K562 (cell line): Measurements from ENCODE around the gene AKT1S1. TPM values are rescaled to one million over a fixed set of nuclear protein-coding genes. Genes with fewer than 3 reads are reported as not detected.

ENCODE experiments used
- ATAC-seq: fragments of 200-7000 bp; cut with Tn5 transposase; 3 replicates; pipeline ENCODE4 v1.9.1; 2020; ENCODE audit warnings: moderate library complexity
- BruUV-seq: library from RNA; stranded (reverse); fragments of 400-500 nt; replicated peaks from 2 replicates; lab custom pipeline; 2021; lab: Mats Ljungman, UMichigan
- CTCF ChIA-PET: fragments of 300-600 bp; formaldehyde crosslinking; extraction: SDS; loops from one replicate; lab custom pipeline; 2021; ENCODE audit warnings: low intra/inter-chr PET ratio; lab: Yijun Ruan, JAX
- POLR2A ChIA-PET: fragments of 300-600, 350-650 bp; sonication (Branson Sonifier 250); formaldehyde crosslinking; extraction: SDS; loops from one replicate; lab custom pipeline; 2021; ENCODE audit warnings: antibody characterized with exemption, inconsistent platforms; lab: Yijun Ruan, JAX
- DNase-seq, 4 experiments: peaks; one replicate each; pipeline versions ENCODE4 v3.0.0 to v3.0.0-alpha.2; 2011 to 2018; ENCODE audit warnings: low spot score in 3 of 4, mixed read lengths in 3 of 4; ENCODE audit errors: extremely low read depth in 1 of 4
- FAIRE-seq: peaks from 2 replicates; lab custom pipeline; 2011; peaks lifted over from hg19 to GRCh38; lab: Jason Lieb, UNC
- H2AFZ ChIP-seq: 2 replicates; pipeline ENCODE4 v1.6.0; 2011; ENCODE audit warnings: low read depth, low read length, control low read depth, inconsistent platforms
- H3K27ac ChIP-seq: fragments of 200-600 bp; 3 replicates; pipeline ENCODE4 v1.8.0; 2011; ENCODE audit warnings: low read depth, mild to moderate bottlenecking, control low read depth, inconsistent platforms, low read length, moderate library complexity, mixed read lengths; ENCODE audit errors: extremely low read depth
- H3K27me3 ChIP-seq, 2 experiments: fragments of 300-600 bp in 1 of 2; 2 replicates in 1 of 2; 3 replicates in 1 of 2; pipeline versions ENCODE4 v1.6.0 to v1.8.0; 2011; ENCODE audit warnings: inconsistent platforms in 2 of 2, low read length in 2 of 2, mild to moderate bottlenecking in 1 of 2, mixed read lengths in 1 of 2, moderate library complexity in 1 of 2; ENCODE audit not compliant: control insufficient read depth in 2 of 2, insufficient read depth in 2 of 2
- H3K36me3 ChIP-seq: fragments of 300-600 bp; 3 replicates; pipeline ENCODE4 v1.8.0; 2011; ENCODE audit warnings: mild to moderate bottlenecking, low read length, inconsistent platforms; ENCODE audit not compliant: control insufficient read depth, insufficient read depth
- H3K4me1 ChIP-seq, 2 experiments: fragments of 200-600 bp in 1 of 2; replicated peaks in 1 of 2; 2 replicates in 1 of 2; 3 replicates in 1 of 2; pipeline versions ENCODE4 v1.5.1 to v1.8.0; 2011; ENCODE audit warnings: inconsistent platforms in 2 of 2, low read length in 2 of 2, mild to moderate bottlenecking in 1 of 2, mixed read lengths in 1 of 2, moderate library complexity in 1 of 2; ENCODE audit not compliant: control insufficient read depth in 2 of 2, insufficient read depth in 2 of 2
- H3K4me2 ChIP-seq: 2 replicates; pipeline ENCODE4 v1.6.1; 2011; ENCODE audit warnings: low read length, control low read depth, inconsistent platforms, mixed read lengths; ENCODE audit not compliant: insufficient read depth
- H3K4me3 ChIP-seq: fragments of 200-600 bp; sonication (generic), shearing (Covaris generic); 2 replicates; pipeline ENCODE4 v1.5.1; 2016; ENCODE audit warnings: control low read depth, inconsistent platforms
- H3K79me2 ChIP-seq: fragments of 200-600 bp; 3 replicates; pipeline ENCODE4 v1.8.0; 2011; ENCODE audit warnings: low read length, inconsistent platforms; ENCODE audit not compliant: control insufficient read depth, insufficient read depth
- H3K9ac ChIP-seq, 2 experiments: 2 replicates each; pipeline versions ENCODE4 v1.6.0 to v1.6.1; 2011; ENCODE audit warnings: low read depth in 2 of 2, low read length in 2 of 2, control low read depth in 1 of 2, inconsistent platforms in 1 of 2, mild to moderate bottlenecking in 1 of 2, mixed read lengths in 1 of 2; ENCODE audit not compliant: insufficient read depth in 1 of 2
- H3K9me1 ChIP-seq: one replicate; pipeline ENCODE4 v1.6.0; 2011; ENCODE audit warnings: inconsistent platforms, mild to moderate bottlenecking, low read length, moderate library complexity; ENCODE audit not compliant: control insufficient read depth, insufficient read depth
- H3K9me3 ChIP-seq: replicated peaks from 2 replicates; pipeline ENCODE4 v1.5.1; 2011; ENCODE audit warnings: low read depth, low read length, inconsistent platforms; ENCODE audit not compliant: control insufficient read depth, insufficient read depth
- H4K20me1 ChIP-seq: replicated peaks from 2 replicates; pipeline ENCODE4 v1.6.1; 2011; ENCODE audit warnings: low read length, inconsistent platforms, mixed read lengths; ENCODE audit not compliant: control insufficient read depth, insufficient read depth
- CEBPG ChIP-seq, 3 experiments: fragments of 200-800 bp in 1 of 3; sonication (Bioruptor generic) in 1 of 3; sonication (generic) in 1 of 3; formaldehyde crosslinking in 1 of 3; IDR thresholded peaks in 2 of 3; conservative IDR thresholded peaks in 1 of 3; 2 replicates each; pipeline versions ENCODE4 v1.6.1 to v1.8.0; 2016 to 2022; ENCODE audit warnings: missing compliant biosample characterization in 2 of 3, missing genetic modification characterization in 2 of 3, mild to moderate bottlenecking in 1 of 3, missing genetic modification reagents in 1 of 3
- MLX ChIP-seq, 2 experiments: fragments of 450-650 bp in 1 of 2; sonication (generic) in 1 of 2; formaldehyde crosslinking; conservative IDR thresholded peaks; 2 replicates each; pipeline versions ENCODE4 v1.4.0 to v1.8.1; 2020 to 2022; ENCODE audit warnings: mild to moderate bottlenecking in 1 of 2, missing genetic modification reagents in 1 of 2
- POLR2B ChIP-seq: fragments of 450-650 bp; IDR thresholded peaks from 2 replicates; pipeline ENCODE4 v1.6.1; 2018; ENCODE audit warnings: low read depth; ENCODE audit not compliant: partially characterized antibody
- POLR2H ChIP-seq: IDR thresholded peaks from 2 replicates; pipeline ENCODE4 v1.6.1; 2016; ENCODE audit warnings: missing genetic modification characterization, low read depth, mild to moderate bottlenecking, control low read depth, missing compliant biosample characterization, moderate library complexity
- SMARCB1 ChIP-seq: IDR thresholded peaks from 2 replicates; pipeline ENCODE4 v1.6.1; 2011; ENCODE audit warnings: improper control_type of control experiment, low read depth; ENCODE audit not compliant: insufficient read length
- WGBS: fragments of 100-300 bp; shearing (Covaris generic); methylation state at CpG from one replicate; pipeline ENCODE4 v1.1.6; 2016; ENCODE audit warnings: low coverage, mixed read lengths; ENCODE audit not compliant: insufficient coverage; ENCODE audit errors: missing lambda C conversion rate; 5-methylcytosine and 5-hydroxymethylcytosine counted together
- in situ Hi-C: fragments of 300-500 bp; cut with MboI; formaldehyde crosslinking; loops from 4 replicates; pipeline ENCODE4 v1.15.0; 2018; ENCODE audit warnings: inconsistent platforms, mixed read lengths
- intact Hi-C: fragments of 100-400 bp; cut with micrococcal nuclease; formaldehyde crosslinking; loops from 2 replicates; pipeline ENCODE4 v1.14.2; 2022
- polyA plus RNA-seq, 8 experiments: library from polyadenylated mRNA; depleted of rRNA in 4 of 8; stranded (reverse) in 5 of 8; unstranded in 3 of 8; fragments of >200 nt; fragmentation: Nextera tagmentation in 2 of 8; fragmentation: Illumina TruSeq in 1 of 8; extraction: Ambion mirVana in 2 of 8; extraction: Trizol in 1 of 8; gene quantifications; 2 replicates each; pipeline versions ENCODE4 v1.2.1 to v1.2.3, GENCODE V29; 2011 to 2014; ENCODE audit warnings: inconsistent platforms in 1 of 8, missing spikeins in 1 of 8
- total RNA-seq, 7 experiments: library from RNA; depleted of rRNA in 6 of 7; stranded (reverse); fragments of >200 nt in 6 of 7; fragmentation: Illumina TruSeq in 2 of 7; extraction: Trizol in 2 of 7; gene quantifications; 2 replicates each; pipeline versions ENCODE4 v1.2.1 to v1.2.3, GENCODE V29; 2011 to 2021; ENCODE audit warnings: low replicate concordance in 1 of 7
- TF ChIP-seq, protein P1 (sequence below): fragments of 250-450 bp; sonication (Bioruptor Pico); IDR thresholded peaks from 2 replicates; pipeline ENCODE4 v1.4.0; 2020; ENCODE audit warnings: mild to moderate bottlenecking, moderate library complexity
- TF ChIP-seq, protein P2 (sequence below), 3 experiments: IDR thresholded peaks in 2 of 3; conservative IDR thresholded peaks in 1 of 3; 2 replicates each; pipeline ENCODE4 v1.5.1; 2011 to 2012; ENCODE audit warnings: low read length in 3 of 3, mild to moderate bottlenecking in 3 of 3, control low read depth in 2 of 3, improper control_type of control experiment in 1 of 3, inconsistent platforms in 1 of 3, low read depth in 1 of 3, mixed read lengths in 1 of 3, moderate library complexity in 1 of 3; ENCODE audit not compliant: insufficient read depth in 2 of 3
- TF ChIP-seq, protein P3 (sequence below): fragments of 250-450 bp; sonication (Bioruptor Pico); IDR thresholded peaks from 2 replicates; pipeline ENCODE4 v1.5.0; 2022; ENCODE audit warnings: mild to moderate bottlenecking
- TF ChIP-seq, protein P4 (sequence below): fragments of 450-650 bp; formaldehyde crosslinking; IDR thresholded peaks from 2 replicates; pipeline ENCODE4 v1.4.0; 2020; ENCODE audit warnings: mild to moderate bottlenecking, moderate library complexity

AKT1S1 gene
- total and polyA plus RNA-seq, 9 of the 15 experiments (the other 6 are each of a cell fraction or from before 2014, with no cell fraction given), result 1.2 to 50.3 (median 17.1) TPM

DNA sequence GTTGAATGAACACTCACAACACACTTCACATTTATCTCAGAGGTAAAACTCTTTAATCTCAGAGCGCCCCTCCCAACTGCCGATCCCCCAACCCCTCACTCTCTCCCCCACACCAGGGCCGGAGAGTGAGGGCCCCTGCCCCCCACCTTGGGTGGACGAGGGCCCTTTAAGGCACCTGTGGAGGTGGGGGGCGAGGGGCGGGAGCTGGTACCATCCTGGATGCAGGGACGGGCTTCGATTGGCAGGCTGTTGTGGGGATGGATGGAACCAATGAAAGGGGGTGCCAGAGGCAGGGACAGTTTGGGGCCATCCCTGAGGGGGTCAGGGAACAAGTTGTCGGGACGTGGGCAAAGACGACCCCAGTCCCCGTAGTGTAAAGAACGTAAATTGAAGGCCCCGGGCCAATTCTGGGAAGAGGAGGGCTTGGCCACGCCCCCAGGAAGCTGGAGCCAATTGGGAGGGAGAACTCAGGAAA is 8.1 kb downstream of the AKT1S1 start:
- BruUV-seq, result no TSS peak
- peak; percentile 3 for ATAC-seq
- peaks cover 8% of the 10 kb centered on the region for H3K9me1 ChIP-seq
- H3K9me3 ChIP-seq, result no peaks in the 10 kb centered on the region
- CTCF ChIA-PET, result no interaction called here
- peak overlapping the region; percentile 71 for H2AFZ ChIP-seq
- peak in 2 of 4 experiments; percentile 25 to 51 for DNase-seq
- H3K79me2 ChIP-seq, result peaks cover 45% of the 10 kb centered on the region
- peaks cover 45% of the 10 kb centered on the region for H3K36me3 ChIP-seq
- peaks cover 43 to 84% of the 10 kb centered on the region in 2 experiments for H3K4me1 ChIP-seq
- in situ Hi-C loops (no loop called here), intact Hi-C loops (loop anchor here (1.0 to 5.0 kb wide), 4 partner anchors 8 to 192 kb away; partner anchors contain the start of genes AKT1S1, AP2A1, ATF5 and NUP62)
- H4K20me1 ChIP-seq, result peaks cover 19% of the 10 kb centered on the region; the same call in 1 of the 2 replicates
- WGBS, result 7% methylated on average over 14 of the region's 15 CpGs
- H3K27me3 ChIP-seq, result no peaks in the 10 kb centered on the region
- H3K27ac ChIP-seq, result peak overlapping the region; percentile 63; the same call in 2 of the 3 replicates
- peak overlapping the region; percentile 83 for H3K4me2 ChIP-seq
- peak overlapping the region; percentile 43 for H3K4me3 ChIP-seq
- peak; percentile 32 for FAIRE-seq
- H3K9ac ChIP-seq, result peak overlapping the region; percentile 24 to 39; a peak in 2 of 4 replicates
- POLR2A ChIA-PET, result interaction anchor here (0.5 to 1.9 kb wide), 16 partner anchors 9 to 477 kb away, joined by 3 to 13 read pairs (median 3); partner anchors contain the start of genes ATF5, NUP62, PTOV1 and RPS11
- no peak; the same call in 1 of the 2 replicates for TF ChIP-seq POLR2H (tag)
- TF ChIP-seq SMARCB1, result no peak
- TF ChIP-seq, protein P1, sequence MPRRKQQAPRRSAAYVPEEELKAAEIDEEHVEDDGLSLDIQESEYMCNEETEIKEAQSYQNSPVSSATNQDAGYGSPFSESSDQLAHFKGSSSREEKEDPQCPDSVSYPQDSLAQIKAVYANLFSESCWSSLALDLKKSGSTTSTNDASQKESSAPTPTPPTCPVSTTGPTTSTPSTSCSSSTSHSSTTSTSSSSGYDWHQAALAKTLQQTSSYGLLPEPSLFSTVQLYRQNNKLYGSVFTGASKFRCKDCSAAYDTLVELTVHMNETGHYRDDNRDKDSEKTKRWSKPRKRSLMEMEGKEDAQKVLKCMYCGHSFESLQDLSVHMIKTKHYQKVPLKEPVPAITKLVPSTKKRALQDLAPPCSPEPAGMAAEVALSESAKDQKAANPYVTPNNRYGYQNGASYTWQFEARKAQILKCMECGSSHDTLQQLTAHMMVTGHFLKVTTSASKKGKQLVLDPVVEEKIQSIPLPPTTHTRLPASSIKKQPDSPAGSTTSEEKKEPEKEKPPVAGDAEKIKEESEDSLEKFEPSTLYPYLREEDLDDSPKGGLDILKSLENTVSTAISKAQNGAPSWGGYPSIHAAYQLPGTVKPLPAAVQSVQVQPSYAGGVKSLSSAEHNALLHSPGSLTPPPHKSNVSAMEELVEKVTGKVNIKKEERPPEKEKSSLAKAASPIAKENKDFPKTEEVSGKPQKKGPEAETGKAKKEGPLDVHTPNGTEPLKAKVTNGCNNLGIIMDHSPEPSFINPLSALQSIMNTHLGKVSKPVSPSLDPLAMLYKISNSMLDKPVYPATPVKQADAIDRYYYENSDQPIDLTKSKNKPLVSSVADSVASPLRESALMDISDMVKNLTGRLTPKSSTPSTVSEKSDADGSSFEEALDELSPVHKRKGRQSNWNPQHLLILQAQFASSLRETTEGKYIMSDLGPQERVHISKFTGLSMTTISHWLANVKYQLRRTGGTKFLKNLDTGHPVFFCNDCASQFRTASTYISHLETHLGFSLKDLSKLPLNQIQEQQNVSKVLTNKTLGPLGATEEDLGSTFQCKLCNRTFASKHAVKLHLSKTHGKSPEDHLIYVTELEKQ (CRISPR knock-in tag), result no peak
- TF ChIP-seq, protein P2, sequence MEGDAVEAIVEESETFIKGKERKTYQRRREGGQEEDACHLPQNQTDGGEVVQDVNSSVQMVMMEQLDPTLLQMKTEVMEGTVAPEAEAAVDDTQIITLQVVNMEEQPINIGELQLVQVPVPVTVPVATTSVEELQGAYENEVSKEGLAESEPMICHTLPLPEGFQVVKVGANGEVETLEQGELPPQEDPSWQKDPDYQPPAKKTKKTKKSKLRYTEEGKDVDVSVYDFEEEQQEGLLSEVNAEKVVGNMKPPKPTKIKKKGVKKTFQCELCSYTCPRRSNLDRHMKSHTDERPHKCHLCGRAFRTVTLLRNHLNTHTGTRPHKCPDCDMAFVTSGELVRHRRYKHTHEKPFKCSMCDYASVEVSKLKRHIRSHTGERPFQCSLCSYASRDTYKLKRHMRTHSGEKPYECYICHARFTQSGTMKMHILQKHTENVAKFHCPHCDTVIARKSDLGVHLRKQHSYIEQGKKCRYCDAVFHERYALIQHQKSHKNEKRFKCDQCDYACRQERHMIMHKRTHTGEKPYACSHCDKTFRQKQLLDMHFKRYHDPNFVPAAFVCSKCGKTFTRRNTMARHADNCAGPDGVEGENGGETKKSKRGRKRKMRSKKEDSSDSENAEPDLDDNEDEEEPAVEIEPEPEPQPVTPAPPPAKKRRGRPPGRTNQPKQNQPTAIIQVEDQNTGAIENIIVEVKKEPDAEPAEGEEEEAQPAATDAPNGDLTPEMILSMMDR (IDR thresholded peaks at IDR 0.05 in 2 of 3, conservative IDR thresholded peaks at IDR 0.05 in 1 of 3; ENCODE audit: insufficient read depth in 2 of 3, low read depth in 1 of 3, low read length in 3 of 3), result no peak
- TF ChIP-seq CEBPG (CRISPR knock-in tag; IDR thresholded peaks at IDR 0.05), result no peak
- TF ChIP-seq CEBPG (tag; conservative IDR thresholded peaks at IDR 0.05 in 1 of 2, IDR thresholded peaks at IDR 0.05 in 1 of 2), result no peak
- TF ChIP-seq, protein P3, sequence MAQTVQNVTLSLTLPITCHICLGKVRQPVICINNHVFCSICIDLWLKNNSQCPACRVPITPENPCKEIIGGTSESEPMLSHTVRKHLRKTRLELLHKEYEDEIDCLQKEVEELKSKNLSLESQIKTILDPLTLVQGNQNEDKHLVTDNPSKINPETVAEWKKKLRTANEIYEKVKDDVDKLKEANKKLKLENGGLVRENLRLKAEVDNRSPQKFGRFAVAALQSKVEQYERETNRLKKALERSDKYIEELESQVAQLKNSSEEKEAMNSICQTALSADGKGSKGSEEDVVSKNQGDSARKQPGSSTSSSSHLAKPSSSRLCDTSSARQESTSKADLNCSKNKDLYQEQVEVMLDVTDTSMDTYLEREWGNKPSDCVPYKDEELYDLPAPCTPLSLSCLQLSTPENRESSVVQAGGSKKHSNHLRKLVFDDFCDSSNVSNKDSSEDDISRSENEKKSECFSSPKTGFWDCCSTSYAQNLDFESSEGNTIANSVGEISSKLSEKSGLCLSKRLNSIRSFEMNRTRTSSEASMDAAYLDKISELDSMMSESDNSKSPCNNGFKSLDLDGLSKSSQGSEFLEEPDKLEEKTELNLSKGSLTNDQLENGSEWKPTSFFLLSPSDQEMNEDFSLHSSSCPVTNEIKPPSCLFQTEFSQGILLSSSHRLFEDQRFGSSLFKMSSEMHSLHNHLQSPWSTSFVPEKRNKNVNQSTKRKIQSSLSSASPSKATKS (CRISPR knock-in tag), result no peak
- TF ChIP-seq MLX (CRISPR knock-in tag; conservative IDR thresholded peaks at IDR 0.05), result 0 out of 4 replicates have a peak, but pooled peaks of 1 of the 2 experiments have one; percentile 38
- peak; percentile 21 for TF ChIP-seq POLR2B
- TF ChIP-seq, protein P4, sequence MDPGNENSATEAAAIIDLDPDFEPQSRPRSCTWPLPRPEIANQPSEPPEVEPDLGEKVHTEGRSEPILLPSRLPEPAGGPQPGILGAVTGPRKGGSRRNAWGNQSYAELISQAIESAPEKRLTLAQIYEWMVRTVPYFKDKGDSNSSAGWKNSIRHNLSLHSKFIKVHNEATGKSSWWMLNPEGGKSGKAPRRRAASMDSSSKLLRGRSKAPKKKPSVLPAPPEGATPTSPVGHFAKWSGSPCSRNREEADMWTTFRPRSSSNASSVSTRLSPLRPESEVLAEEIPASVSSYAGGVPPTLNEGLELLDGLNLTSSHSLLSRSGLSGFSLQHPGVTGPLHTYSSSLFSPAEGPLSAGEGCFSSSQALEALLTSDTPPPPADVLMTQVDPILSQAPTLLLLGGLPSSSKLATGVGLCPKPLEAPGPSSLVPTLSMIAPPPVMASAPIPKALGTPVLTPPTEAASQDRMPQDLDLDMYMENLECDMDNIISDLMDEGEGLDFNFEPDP (CRISPR knock-in tag), result no peak
